Astrocyte (in vitro differentiated cells and primary cell): ENCODE measurements around the gene THG1L.

ENCODE experiments used
- EZH2 ChIP-seq: IDR thresholded peaks from 2 replicates; pipeline ENCODE4 v1.6.1; 2012; ENCODE audit warnings: mild to moderate bottlenecking, low read length, inconsistent platforms; ENCODE audit not compliant: insufficient read depth
- TF ChIP-seq, protein P1 (sequence below): IDR thresholded peaks from 2 replicates; pipeline ENCODE4 v1.5.1; 2011; ENCODE audit warnings: low read depth, mild to moderate bottlenecking, inconsistent platforms, low read length, moderate library complexity; ENCODE audit not compliant: insufficient read depth

DNA sequence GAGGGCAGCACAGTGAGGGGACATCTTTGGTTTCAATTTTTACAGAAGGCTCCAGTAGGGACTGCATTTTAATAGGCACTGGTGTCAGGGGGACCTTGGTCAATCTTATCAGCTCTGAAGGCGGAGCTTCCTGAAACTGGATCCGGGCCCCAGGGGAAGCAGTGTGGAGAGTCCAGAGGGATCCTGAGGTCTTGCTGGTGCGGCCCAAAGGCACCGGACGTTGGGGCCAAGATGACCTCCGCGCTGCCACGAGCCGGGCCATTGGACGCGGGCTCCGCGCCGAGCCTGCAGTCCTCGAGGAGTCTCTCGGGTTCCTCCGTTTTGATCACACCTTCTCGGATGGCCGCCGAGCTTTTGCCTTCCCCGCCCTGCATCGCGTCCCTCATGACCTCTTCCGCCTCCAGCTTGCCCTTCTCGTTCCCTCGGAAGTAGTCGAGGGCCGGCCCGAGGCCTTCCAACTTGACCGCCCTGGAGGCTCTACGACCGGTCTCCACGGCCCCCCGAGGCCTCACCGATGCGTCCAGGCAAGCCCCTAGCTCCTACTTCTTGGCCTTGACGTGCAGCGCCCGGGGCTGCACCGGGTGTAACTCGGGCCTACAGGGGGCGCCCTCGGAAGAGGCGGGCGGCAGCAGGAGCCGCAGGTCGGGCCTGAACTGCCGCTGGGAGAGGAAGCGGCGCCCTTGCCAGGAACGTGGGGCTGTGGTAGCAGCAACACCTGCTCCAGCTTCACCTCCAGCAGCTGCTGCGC, 41.1 kb upstream of the THG1L start:
- TF ChIP-seq, protein P1, sequence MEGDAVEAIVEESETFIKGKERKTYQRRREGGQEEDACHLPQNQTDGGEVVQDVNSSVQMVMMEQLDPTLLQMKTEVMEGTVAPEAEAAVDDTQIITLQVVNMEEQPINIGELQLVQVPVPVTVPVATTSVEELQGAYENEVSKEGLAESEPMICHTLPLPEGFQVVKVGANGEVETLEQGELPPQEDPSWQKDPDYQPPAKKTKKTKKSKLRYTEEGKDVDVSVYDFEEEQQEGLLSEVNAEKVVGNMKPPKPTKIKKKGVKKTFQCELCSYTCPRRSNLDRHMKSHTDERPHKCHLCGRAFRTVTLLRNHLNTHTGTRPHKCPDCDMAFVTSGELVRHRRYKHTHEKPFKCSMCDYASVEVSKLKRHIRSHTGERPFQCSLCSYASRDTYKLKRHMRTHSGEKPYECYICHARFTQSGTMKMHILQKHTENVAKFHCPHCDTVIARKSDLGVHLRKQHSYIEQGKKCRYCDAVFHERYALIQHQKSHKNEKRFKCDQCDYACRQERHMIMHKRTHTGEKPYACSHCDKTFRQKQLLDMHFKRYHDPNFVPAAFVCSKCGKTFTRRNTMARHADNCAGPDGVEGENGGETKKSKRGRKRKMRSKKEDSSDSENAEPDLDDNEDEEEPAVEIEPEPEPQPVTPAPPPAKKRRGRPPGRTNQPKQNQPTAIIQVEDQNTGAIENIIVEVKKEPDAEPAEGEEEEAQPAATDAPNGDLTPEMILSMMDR: no peak
- TF ChIP-seq EZH2: no peak
